GM10266 (cell line): ENCODE results near the gene ZDHHC3.

ENCODE experiments used
- DNase-seq: peaks from one replicate; pipeline ENCODE4 v3.0.0; 2012; ENCODE audit errors: extremely low spot score
- TF ChIP-seq, protein P1 (sequence below): IDR thresholded peaks from 2 replicates; pipeline ENCODE4 v1.5.1; 2012; ENCODE audit warnings: mild to moderate bottlenecking, low read depth; ENCODE audit not compliant: control insufficient read depth, insufficient read depth; ENCODE audit errors: missing control alignments

ZDHHC3 gene

DNA sequence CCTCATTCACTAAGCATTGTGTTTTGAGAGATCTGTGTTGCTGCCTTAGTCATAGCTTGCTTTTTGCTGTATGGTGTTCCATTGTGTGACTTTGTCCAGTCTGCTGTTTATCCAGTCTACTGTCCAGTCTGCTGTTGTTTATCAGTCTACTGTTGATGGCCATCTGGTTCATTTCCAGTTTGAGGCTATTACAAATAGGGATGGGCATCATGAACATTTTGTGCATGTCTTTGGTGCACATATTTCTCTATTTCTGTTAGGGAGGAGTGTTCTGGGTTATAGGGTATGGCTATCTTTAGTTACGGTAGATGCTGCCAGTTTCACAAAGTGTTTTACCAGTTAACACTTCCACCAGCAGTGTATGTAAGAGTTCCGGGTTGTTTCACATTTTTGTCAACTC is 27.9 kb upstream of the ZDHHC3 start:
- TF ChIP-seq, protein P1, sequence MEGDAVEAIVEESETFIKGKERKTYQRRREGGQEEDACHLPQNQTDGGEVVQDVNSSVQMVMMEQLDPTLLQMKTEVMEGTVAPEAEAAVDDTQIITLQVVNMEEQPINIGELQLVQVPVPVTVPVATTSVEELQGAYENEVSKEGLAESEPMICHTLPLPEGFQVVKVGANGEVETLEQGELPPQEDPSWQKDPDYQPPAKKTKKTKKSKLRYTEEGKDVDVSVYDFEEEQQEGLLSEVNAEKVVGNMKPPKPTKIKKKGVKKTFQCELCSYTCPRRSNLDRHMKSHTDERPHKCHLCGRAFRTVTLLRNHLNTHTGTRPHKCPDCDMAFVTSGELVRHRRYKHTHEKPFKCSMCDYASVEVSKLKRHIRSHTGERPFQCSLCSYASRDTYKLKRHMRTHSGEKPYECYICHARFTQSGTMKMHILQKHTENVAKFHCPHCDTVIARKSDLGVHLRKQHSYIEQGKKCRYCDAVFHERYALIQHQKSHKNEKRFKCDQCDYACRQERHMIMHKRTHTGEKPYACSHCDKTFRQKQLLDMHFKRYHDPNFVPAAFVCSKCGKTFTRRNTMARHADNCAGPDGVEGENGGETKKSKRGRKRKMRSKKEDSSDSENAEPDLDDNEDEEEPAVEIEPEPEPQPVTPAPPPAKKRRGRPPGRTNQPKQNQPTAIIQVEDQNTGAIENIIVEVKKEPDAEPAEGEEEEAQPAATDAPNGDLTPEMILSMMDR: no peak
- DNase-seq: no peak

DNA sequence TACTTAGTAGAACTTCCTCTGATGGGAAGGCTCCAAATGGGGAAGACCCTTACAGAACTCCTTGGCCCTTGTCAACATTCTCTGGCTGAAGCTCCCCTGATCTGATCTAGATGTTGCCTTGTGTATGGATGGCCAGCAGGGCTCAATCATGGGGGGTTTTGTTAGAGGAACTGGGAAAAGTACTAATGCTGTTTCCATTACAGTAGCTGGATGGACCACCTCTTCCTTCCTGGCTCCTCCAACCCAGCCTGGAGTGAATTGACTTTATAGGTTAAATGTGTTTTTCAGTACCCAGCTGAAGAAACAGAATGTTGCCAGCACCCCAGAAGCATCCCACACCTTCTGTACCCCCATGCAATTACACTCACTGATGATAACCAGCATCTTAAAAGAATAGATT is 27.4 kb upstream of the ZDHHC3 start:
- DNase-seq: no peak
- TF ChIP-seq, protein P1: no peak

DNA sequence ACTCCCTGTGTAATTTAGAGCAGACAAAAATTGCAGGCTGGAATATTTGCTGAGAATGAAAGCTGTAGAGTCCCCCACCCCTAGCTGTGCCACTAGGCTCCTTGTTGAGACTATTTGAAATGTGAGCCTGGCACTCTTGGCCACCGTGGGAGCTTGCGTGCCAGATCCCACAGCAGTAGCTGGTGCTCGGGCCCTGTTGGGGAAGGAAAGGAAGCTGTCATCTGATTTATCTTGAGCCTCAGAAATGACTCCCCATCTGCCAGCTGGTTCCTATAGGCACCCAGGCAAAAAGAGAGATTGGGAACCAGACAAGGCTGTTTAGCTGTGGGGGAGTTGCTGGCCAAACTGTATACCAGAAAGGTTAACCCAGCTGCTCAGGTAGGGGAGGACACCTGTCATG is 26.7 kb upstream of the ZDHHC3 start:
- TF ChIP-seq, protein P1: no peak
- DNase-seq: no peak

DNA sequence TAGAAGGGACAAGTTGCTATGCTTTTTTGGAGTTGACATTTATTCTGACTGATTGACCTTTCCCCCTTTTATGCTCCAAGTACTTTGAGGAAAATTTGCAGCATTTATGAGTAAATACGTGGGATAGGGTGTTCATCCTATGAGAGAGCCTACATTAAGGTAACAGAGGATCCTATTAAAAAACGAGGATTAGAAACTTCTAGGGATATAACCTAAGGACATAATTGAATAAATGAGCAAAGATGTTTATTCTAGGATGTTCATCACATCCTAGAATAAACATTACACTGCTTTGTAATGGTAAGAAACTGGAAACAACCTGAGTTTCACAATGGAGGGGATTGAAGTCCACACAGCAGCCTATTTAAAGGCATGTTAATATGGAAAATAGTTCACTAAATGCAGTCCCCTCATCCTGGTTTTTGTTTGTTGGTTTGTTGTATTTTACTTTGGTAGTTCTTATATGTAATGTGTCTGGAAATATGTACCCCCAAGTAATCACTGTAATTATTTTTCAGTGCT is 26.2 kb upstream of the ZDHHC3 start:
- TF ChIP-seq, protein P1: no peak
- DNase-seq: no peak

DNA sequence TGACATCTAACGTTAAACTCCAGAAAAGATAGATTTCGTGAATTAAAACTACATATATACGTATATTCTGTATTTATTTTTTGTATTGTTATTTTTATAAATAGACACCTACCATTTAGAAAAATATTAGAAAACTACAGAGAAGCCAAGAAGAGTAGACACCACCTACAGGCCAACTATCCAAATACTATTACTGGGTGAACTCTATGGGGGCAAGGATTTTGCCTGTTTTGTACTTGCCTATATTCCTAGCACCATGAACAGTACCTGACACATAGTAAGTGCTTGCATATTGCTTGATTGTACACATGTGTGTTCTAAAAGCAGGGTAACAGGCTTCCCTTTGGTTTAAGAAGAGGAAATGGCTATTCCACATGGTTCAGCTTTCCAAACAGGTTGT is 25.8 kb upstream of the ZDHHC3 start:
- TF ChIP-seq, protein P1: no peak
- no peak for DNase-seq

DNA sequence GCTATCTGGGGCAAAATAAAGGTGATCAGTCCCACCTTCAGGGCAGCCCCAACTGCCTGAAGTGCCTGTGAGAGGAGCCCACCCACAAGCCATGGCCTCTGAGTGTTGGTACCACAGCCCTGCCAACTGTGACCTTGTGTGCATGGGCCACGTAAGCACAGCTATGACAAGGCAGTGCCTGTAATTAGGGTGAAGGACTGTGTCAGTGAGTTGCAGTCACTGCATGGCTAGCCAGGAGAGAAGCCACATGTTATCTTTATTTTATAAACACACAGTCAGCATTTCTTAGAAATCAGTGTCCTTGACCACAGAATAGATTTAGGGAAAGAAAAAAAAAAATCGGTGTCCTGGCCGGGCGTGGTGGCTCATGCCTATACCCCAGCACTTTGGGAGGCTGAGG is 24.8 kb upstream of the ZDHHC3 start:
- no peak for DNase-seq
- TF ChIP-seq, protein P1: no peak

DNA sequence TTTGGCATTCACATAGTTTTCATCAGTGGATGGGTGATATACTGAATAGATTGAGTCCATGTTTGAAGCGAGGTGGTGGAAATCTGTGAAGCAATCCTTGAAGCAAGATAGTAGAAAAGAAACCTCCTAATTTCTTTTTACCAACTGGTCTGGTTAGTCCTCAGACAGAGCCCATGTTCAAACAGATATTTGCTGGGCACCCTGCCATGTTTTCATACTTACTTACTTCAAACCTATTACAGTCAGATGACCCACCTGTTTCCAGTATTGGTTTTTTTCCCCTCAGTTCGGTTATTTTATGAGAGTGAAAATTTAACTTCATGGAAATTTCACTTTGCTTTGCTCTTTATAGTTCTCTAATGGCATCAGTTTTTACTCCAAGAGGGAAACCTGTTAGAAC is 23.8 kb upstream of the ZDHHC3 start:
- no peak for DNase-seq
- TF ChIP-seq, protein P1: no peak
